HepG2 (cell line): ENCODE measurements around the gene OR4M1. TPM values are rescaled to one million over a fixed set of nuclear protein-coding genes. Genes with fewer than 3 reads are reported as not detected.

Experiments
- ATAC-seq: fragments of 200-7000 bp; cut with Tn5 transposase; 3 replicates; pipeline ENCODE4 v1.9.1; 2020; ENCODE audit warnings: mild to moderate bottlenecking, moderate library complexity
- BruUV-seq: library from RNA; stranded (reverse); fragments of 400-500 nt; replicated peaks from 2 replicates; lab custom pipeline; 2021; lab: Mats Ljungman, UMichigan
- CTCF ChIA-PET: fragments of 300-600 bp; formaldehyde crosslinking; extraction: SDS; loops from one replicate; lab custom pipeline; 2021; ENCODE audit warnings: low total read pairs, inconsistent platforms, low intra/inter-chr PET ratio; lab: Yijun Ruan, JAX
- POLR2A ChIA-PET: fragments of 350-600 bp; sonication (Branson Sonifier 250); formaldehyde crosslinking; loops from one replicate; lab custom pipeline; 2020; ENCODE audit warnings: antibody characterized with exemption, inconsistent platforms; lab: Yijun Ruan, JAX
- DNase-seq: peaks from one replicate; pipeline ENCODE4 v3.0.0-alpha.2; 2015; ENCODE audit warnings: low spot score
- FAIRE-seq: peaks from 3 replicates; lab custom pipeline; 2011; peaks lifted over from hg19 to GRCh38; lab: Jason Lieb, UNC
- H2AFZ ChIP-seq: one replicate; pipeline ENCODE4 v1.6.1; 2011; ENCODE audit warnings: low read length, inconsistent platforms
- H3K27ac ChIP-seq: fragments of 300-600 bp; 3 replicates; pipeline ENCODE4 v1.8.0; 2011; ENCODE audit warnings: mixed run types, mild to moderate bottlenecking, mixed read lengths, low read length, inconsistent platforms; ENCODE audit not compliant: insufficient read depth; ENCODE audit errors: extremely low read length
- H3K27me3 ChIP-seq, 2 experiments: fragments of 200-600 bp in 1 of 2; 2 replicates in 1 of 2; 3 replicates in 1 of 2; pipeline versions ENCODE4 v1.6.0 to v1.8.0; 2011; ENCODE audit warnings: low read length in 2 of 2, mild to moderate bottlenecking in 2 of 2, moderate library complexity in 2 of 2, inconsistent platforms in 1 of 2; ENCODE audit not compliant: insufficient read depth in 2 of 2, control insufficient read depth in 1 of 2
- H3K36me3 ChIP-seq, 2 experiments: fragments of 200-600 bp in 1 of 2; replicated peaks in 1 of 2; 2 replicates in 1 of 2; 3 replicates in 1 of 2; pipeline versions ENCODE4 v1.5.1 to v1.8.0; 2011; ENCODE audit warnings: low read length in 2 of 2, inconsistent platforms in 1 of 2; ENCODE audit not compliant: insufficient read depth in 2 of 2, control insufficient read depth in 1 of 2
- H3K4me1 ChIP-seq: 2 replicates; pipeline ENCODE4 v1.5.1; 2012; ENCODE audit warnings: low read length, inconsistent platforms; ENCODE audit not compliant: insufficient read depth
- H3K4me2 ChIP-seq: 2 replicates; pipeline ENCODE4 v1.6.0; 2011; ENCODE audit warnings: low read depth, low read length, inconsistent platforms
- H3K4me3 ChIP-seq, 3 experiments: fragments of 200-600 bp in 1 of 3; sonication (generic), shearing (Covaris generic) in 1 of 3; replicated peaks in 1 of 3; 2 replicates each; pipeline ENCODE4 v1.5.1; 2011 to 2016; ENCODE audit warnings: low read length in 3 of 3, inconsistent platforms in 2 of 3, low read depth in 2 of 3, mild to moderate bottlenecking in 2 of 3, control low read depth in 1 of 3, mixed read lengths in 1 of 3; ENCODE audit not compliant: insufficient read depth in 1 of 3
- H3K79me2 ChIP-seq: one replicate; pipeline ENCODE4 v1.6.1; 2011; ENCODE audit warnings: low read length, inconsistent platforms; ENCODE audit not compliant: insufficient read depth
- H3K9ac ChIP-seq: 2 replicates; pipeline ENCODE4 v1.6.0; 2011; ENCODE audit warnings: mild to moderate bottlenecking, low read depth, low read length, inconsistent platforms; ENCODE audit not compliant: insufficient read depth
- H3K9me3 ChIP-seq: 2 replicates; pipeline ENCODE4 v1.5.1; 2012; ENCODE audit warnings: mild to moderate bottlenecking, low read length
- H4K20me1 ChIP-seq: 2 replicates; pipeline ENCODE4 v1.6.0; 2011; ENCODE audit warnings: inconsistent platforms, mild to moderate bottlenecking, low read length, moderate library complexity; ENCODE audit not compliant: insufficient read depth
- DMAP1 ChIP-seq: IDR thresholded peaks from 2 replicates; pipeline ENCODE4 v1.6.1; 2016
- GTF3A ChIP-seq: sonication (generic); formaldehyde crosslinking; conservative IDR thresholded peaks from 2 replicates; pipeline ENCODE4 v1.4.0; 2020; ENCODE audit warnings: mild to moderate bottlenecking, missing genetic modification reagents
- HIVEP1 ChIP-seq: sonication (generic); formaldehyde crosslinking; IDR thresholded peaks from 2 replicates; pipeline ENCODE4 v1.4.0; 2020; ENCODE audit warnings: mild to moderate bottlenecking, missing genetic modification reagents
- HMGA1 ChIP-seq: sonication (generic); formaldehyde crosslinking; conservative IDR thresholded peaks from 2 replicates; pipeline ENCODE4 v1.4.0; 2020; ENCODE audit warnings: missing genetic modification reagents
- IRX3 ChIP-seq: sonication (generic); formaldehyde crosslinking; IDR thresholded peaks from 2 replicates; pipeline ENCODE4 v1.8.1; 2023; ENCODE audit warnings: mild to moderate bottlenecking, low read depth, missing genetic modification reagents, borderline replicate concordance
- MYPOP ChIP-seq: sonication (generic); formaldehyde crosslinking; IDR thresholded peaks from 2 replicates; pipeline ENCODE4 v1.8.1; 2023; ENCODE audit warnings: mild to moderate bottlenecking, moderate library complexity, missing genetic modification reagents
- NR2F1 ChIP-seq, 2 experiments: fragments of 450-650 bp in 1 of 2; formaldehyde crosslinking in 1 of 2; IDR thresholded peaks; 2 replicates each; pipeline versions ENCODE4 v1.5.0 to v1.6.1; 2016 to 2020; ENCODE audit warnings: mild to moderate bottlenecking in 1 of 2, missing compliant biosample characterization in 1 of 2, missing genetic modification reagents in 1 of 2, moderate library complexity in 1 of 2
- POLR2G ChIP-seq: fragments of 200-400 bp; formaldehyde crosslinking; IDR thresholded peaks from 2 replicates; pipeline ENCODE4 v1.6.1; 2018; ENCODE audit warnings: mild to moderate bottlenecking, low read depth, low read length, moderate library complexity
- PRMT3 ChIP-seq: sonication (generic); formaldehyde crosslinking; IDR thresholded peaks from 2 replicates; pipeline ENCODE4 v1.8.1; 2022; ENCODE audit warnings: low read depth, mild to moderate bottlenecking, moderate library complexity, missing genetic modification reagents, borderline replicate concordance
- ZBTB42 ChIP-seq: sonication (generic); formaldehyde crosslinking; IDR thresholded peaks from 2 replicates; pipeline ENCODE4 v1.5.0; 2020; ENCODE audit warnings: mild to moderate bottlenecking, missing genetic modification reagents
- ZNF260 ChIP-seq: sonication (generic); formaldehyde crosslinking; IDR thresholded peaks from 2 replicates; pipeline ENCODE4 v1.4.0; 2020; ENCODE audit warnings: missing genetic modification reagents, low read depth, mild to moderate bottlenecking, borderline replicate concordance
- ZNF337 ChIP-seq: sonication (generic); formaldehyde crosslinking; IDR thresholded peaks from 2 replicates; pipeline ENCODE4 v1.5.1; 2020; ENCODE audit warnings: missing genetic modification reagents, low read depth, mild to moderate bottlenecking, borderline replicate concordance
- ZNF747 ChIP-seq: sonication (generic); formaldehyde crosslinking; IDR thresholded peaks from 2 replicates; pipeline ENCODE4 v1.8.1; 2023; ENCODE audit warnings: missing genetic modification reagents, mild to moderate bottlenecking, borderline replicate concordance
- ZSCAN9 ChIP-seq: IDR thresholded peaks from 2 replicates; pipeline ENCODE4 v1.6.1; 2016; ENCODE audit warnings: borderline replicate concordance
- WGBS: methylation state at CpG from one replicate; pipeline ENCODE4 v1.1.6; 2017; ENCODE audit warnings: low lambda C conversion rate; 5-methylcytosine and 5-hydroxymethylcytosine counted together
- in situ Hi-C: cut with HindIII; loops from 2 replicates; pipeline ENCODE4 v1.10.0; 2017; ENCODE audit warnings: low pct_unique_long_range_greater_than_20kb; ENCODE audit not compliant: extremely low pct_ligation_motif_present
- intact Hi-C: fragments of 100-400 bp; cut with micrococcal nuclease; formaldehyde crosslinking; loops from one replicate; pipeline ENCODE4 v1.10.0; 2022; ENCODE audit not compliant: unreplicated experiment
- polyA plus RNA-seq, 8 experiments: library from polyadenylated mRNA; depleted of rRNA in 3 of 8; stranded (reverse) in 7 of 8; unstranded in 1 of 8; fragments of >200 nt; fragmentation: Illumina TruSeq in 4 of 8; extraction: Trizol in 4 of 8; gene quantifications; 2 replicates each; pipeline versions ENCODE4 v1.2.1 to v1.2.3, GENCODE V29; 2011 to 2016; ENCODE audit warnings: low read depth in 4 of 8, missing spikeins in 1 of 8, mixed read lengths in 1 of 8; ENCODE audit not compliant: insufficient read depth in 1 of 8
- total RNA-seq, 5 experiments: library from RNA; depleted of rRNA; stranded (reverse); fragments of >200 nt; fragmentation: Illumina TruSeq; extraction: Trizol; gene quantifications; 2 replicates each; pipeline ENCODE4 v1.2.3, GENCODE V29; 2016; ENCODE audit warnings: low read depth in 1 of 5

OR4M1 gene
- total and polyA plus RNA-seq, 2 of the 13 experiments (the other 11 are each of a cell fraction or from before 2014, with no cell fraction given), result not detected

- ChIA-PET POLR2A (no interaction called here), CTCF (no interaction called here)
- Histone ChIP-seq H3K4me3 (no peak overlapping the region), H4K20me1 (no peaks in the 10 kb centered on the region), H3K27ac (no peak overlapping the region)
- BruUV-seq, result no TSS peak
- peak; percentile 61 for ATAC-seq
- TF ChIP-seq ZBTB42 (CRISPR knock-in tag) (no peak), PRMT3 (CRISPR knock-in tag) (no peak), GTF3A (CRISPR knock-in tag) (no peak), ZSCAN9 (CRISPR knock-in tag) (no peak), MYPOP (no peak), POLR2G (no peak), HIVEP1 (CRISPR knock-in tag) (no peak), NR2F1 (CRISPR knock-in tag; IDR thresholded peaks at IDR 0.05) (no peak), IRX3 (no peak), ZNF747 (CRISPR knock-in tag) (no peak), DMAP1 (CRISPR knock-in tag) (no peak), ZNF337 (no peak), ZNF260 (CRISPR knock-in tag) (no peak), HMGA1 (CRISPR knock-in tag) (no peak)
- TF ChIP-seq, all 625 proteins: peak for 0
- no peak overlapping the region for H3K4me2 ChIP-seq
- H3K79me2 ChIP-seq, result no peaks in the 10 kb centered on the region
- intact Hi-C loops (no loop called here), in situ Hi-C loops (no loop called here)
- H3K27me3 ChIP-seq, result no peaks in the 10 kb centered on the region; a peak in 1 of 5 replicates
- no peak overlapping the region for H2AFZ ChIP-seq
- no peak for DNase-seq
- H3K36me3 ChIP-seq, result no peaks in the 10 kb centered on the region
- H3K9ac ChIP-seq, result no peak overlapping the region
- no peak for FAIRE-seq
- WGBS, result 28% methylated on average over 11 of the region's 17 CpGs
- H3K4me1 ChIP-seq, result no peaks in the 10 kb centered on the region
- no peaks in the 10 kb centered on the region for H3K9me3 ChIP-seq
Observed at GRCh38 chr14:19800282-19801117, 27.2 kb downstream of the OR4M1 start.
